ENCODE data around the gene NACAD. TPM values are rescaled to one million over a fixed set of nuclear protein-coding genes. Genes with fewer than 3 reads are reported as not detected.

The NACAD gene
- total RNA-seq, 1 donor from 2014 or later, result 21.9 TPM

DNA sequence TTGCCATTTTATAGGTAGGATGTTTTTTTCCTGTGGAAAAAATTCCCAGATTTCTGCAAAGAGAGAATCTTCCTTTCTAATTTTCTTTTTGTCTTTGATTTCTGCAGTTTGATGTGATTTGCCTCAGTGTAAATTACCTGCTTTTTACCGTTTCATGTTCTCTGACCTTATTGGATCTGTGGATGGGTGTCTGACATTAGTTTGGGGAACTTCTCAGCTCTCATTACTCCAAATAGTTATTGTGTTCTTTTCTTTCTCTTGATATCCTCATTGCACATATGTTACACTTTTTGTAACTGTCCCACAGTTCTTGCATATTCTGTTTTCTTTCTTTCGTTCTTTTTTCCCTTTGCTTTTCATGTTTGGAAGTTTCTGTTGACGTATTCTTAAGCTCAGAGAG lies 28.5 kb downstream of the NACAD start:
- Mint-ChIP-seq H3K27me3 (ENCODE audit: low read depth) (no peaks in the 10 kb centered on the region), H3K36me3 (ENCODE audit: low read depth) (peaks cover 8% of the 10 kb centered on the region), H3K9me3 (ENCODE audit: low read depth) (peaks cover 3% of the 10 kb centered on the region), H3K4me3 (ENCODE audit: unreplicated experiment) (no peak overlapping the region), H3K4me1 (ENCODE audit: low read depth) (no peaks in the 10 kb centered on the region), H3K27ac (ENCODE audit: unreplicated experiment) (no peak overlapping the region)
- DNase-seq (ENCODE audit: low spot score), result no peak
- TF ChIP-seq, protein P1, sequence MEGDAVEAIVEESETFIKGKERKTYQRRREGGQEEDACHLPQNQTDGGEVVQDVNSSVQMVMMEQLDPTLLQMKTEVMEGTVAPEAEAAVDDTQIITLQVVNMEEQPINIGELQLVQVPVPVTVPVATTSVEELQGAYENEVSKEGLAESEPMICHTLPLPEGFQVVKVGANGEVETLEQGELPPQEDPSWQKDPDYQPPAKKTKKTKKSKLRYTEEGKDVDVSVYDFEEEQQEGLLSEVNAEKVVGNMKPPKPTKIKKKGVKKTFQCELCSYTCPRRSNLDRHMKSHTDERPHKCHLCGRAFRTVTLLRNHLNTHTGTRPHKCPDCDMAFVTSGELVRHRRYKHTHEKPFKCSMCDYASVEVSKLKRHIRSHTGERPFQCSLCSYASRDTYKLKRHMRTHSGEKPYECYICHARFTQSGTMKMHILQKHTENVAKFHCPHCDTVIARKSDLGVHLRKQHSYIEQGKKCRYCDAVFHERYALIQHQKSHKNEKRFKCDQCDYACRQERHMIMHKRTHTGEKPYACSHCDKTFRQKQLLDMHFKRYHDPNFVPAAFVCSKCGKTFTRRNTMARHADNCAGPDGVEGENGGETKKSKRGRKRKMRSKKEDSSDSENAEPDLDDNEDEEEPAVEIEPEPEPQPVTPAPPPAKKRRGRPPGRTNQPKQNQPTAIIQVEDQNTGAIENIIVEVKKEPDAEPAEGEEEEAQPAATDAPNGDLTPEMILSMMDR (IDR thresholded peaks at IDR 0.05), result no peak

- H3K4me3 Mint-ChIP-seq (ENCODE audit: unreplicated experiment), result no peak overlapping the region
- peaks cover 2% of the 10 kb centered on the region for H3K36me3 Mint-ChIP-seq (ENCODE audit: low read depth)
- no peaks in the 10 kb centered on the region for H3K4me1 Mint-ChIP-seq (ENCODE audit: low read depth)
- no peak for DNase-seq (ENCODE audit: low spot score)
- TF ChIP-seq, protein P1 (IDR thresholded peaks at IDR 0.05), result no peak
- H3K27ac Mint-ChIP-seq (ENCODE audit: unreplicated experiment), result no peak overlapping the region
- H3K27me3 Mint-ChIP-seq (ENCODE audit: low read depth), result no peaks in the 10 kb centered on the region
- H3K9me3 Mint-ChIP-seq (ENCODE audit: low read depth), result peaks cover 3% of the 10 kb centered on the region
These were observed 30.9 kb downstream of the NACAD start for GRCh38 chr7:45057878-45058277.

- Mint-ChIP-seq H3K27ac (ENCODE audit: unreplicated experiment) (no peak overlapping the region), H3K9me3 (ENCODE audit: low read depth) (peaks cover 3% of the 10 kb centered on the region), H3K4me3 (ENCODE audit: unreplicated experiment) (no peak overlapping the region), H3K36me3 (ENCODE audit: low read depth) (peaks cover 2% of the 10 kb centered on the region), H3K4me1 (ENCODE audit: low read depth) (no peaks in the 10 kb centered on the region), H3K27me3 (ENCODE audit: low read depth) (no peaks in the 10 kb centered on the region)
- TF ChIP-seq, protein P1 (IDR thresholded peaks at IDR 0.05), result no peak
- peak; percentile 6 for DNase-seq (ENCODE audit: low spot score)
These were observed 33.1 kb downstream of the NACAD start for GRCh38 chr7:45055594-45056219.

DNA sequence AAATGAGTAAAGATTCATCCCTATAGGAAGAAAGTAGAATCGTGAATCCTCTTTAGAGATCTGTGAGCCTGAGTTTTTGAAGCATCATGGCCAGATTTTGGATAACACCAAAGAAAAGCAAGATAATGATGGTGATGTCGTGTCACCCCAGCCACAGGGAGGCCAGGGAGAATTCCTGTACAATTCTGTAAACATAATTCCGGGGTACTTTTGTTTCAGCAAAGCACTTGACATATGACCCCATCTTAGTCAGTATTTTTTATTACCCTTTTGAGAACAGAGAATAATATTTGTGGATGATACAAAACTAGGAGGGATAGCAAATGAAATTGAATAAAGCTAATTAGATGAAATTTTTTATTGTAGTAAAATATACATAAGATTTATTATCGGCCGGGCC lies 33.8 kb downstream of the NACAD start:
- H3K27ac Mint-ChIP-seq (ENCODE audit: unreplicated experiment), result no peak overlapping the region
- H3K36me3 Mint-ChIP-seq (ENCODE audit: low read depth), result peaks cover 2% of the 10 kb centered on the region
- no peak for DNase-seq (ENCODE audit: low spot score)
- H3K9me3 Mint-ChIP-seq (ENCODE audit: low read depth), result peaks cover 3% of the 10 kb centered on the region
- no peaks in the 10 kb centered on the region for H3K27me3 Mint-ChIP-seq (ENCODE audit: low read depth)
- TF ChIP-seq, protein P1 (IDR thresholded peaks at IDR 0.05), result no peak
- H3K4me3 Mint-ChIP-seq (ENCODE audit: unreplicated experiment), result no peak overlapping the region
- H3K4me1 Mint-ChIP-seq (ENCODE audit: low read depth), result no peaks in the 10 kb centered on the region

GRCh38 chr7:45054442-45054841 lies 34.3 kb downstream of the NACAD start:
- peak; percentile 48 for DNase-seq (ENCODE audit: low spot score)
- Mint-ChIP-seq H3K4me3 (ENCODE audit: unreplicated experiment) (no peak overlapping the region), H3K9me3 (ENCODE audit: low read depth) (peaks cover 3% of the 10 kb centered on the region), H3K36me3 (ENCODE audit: low read depth) (peaks cover 2% of the 10 kb centered on the region), H3K27me3 (ENCODE audit: low read depth) (no peaks in the 10 kb centered on the region), H3K27ac (ENCODE audit: unreplicated experiment) (no peak overlapping the region), H3K4me1 (ENCODE audit: low read depth) (no peaks in the 10 kb centered on the region)
- TF ChIP-seq, protein P1 (IDR thresholded peaks at IDR 0.05), result no peak

Data from chondrocyte (in vitro differentiated cells).